ENCODE data around the gene ASAP2.

The ASAP2 gene

DNA sequence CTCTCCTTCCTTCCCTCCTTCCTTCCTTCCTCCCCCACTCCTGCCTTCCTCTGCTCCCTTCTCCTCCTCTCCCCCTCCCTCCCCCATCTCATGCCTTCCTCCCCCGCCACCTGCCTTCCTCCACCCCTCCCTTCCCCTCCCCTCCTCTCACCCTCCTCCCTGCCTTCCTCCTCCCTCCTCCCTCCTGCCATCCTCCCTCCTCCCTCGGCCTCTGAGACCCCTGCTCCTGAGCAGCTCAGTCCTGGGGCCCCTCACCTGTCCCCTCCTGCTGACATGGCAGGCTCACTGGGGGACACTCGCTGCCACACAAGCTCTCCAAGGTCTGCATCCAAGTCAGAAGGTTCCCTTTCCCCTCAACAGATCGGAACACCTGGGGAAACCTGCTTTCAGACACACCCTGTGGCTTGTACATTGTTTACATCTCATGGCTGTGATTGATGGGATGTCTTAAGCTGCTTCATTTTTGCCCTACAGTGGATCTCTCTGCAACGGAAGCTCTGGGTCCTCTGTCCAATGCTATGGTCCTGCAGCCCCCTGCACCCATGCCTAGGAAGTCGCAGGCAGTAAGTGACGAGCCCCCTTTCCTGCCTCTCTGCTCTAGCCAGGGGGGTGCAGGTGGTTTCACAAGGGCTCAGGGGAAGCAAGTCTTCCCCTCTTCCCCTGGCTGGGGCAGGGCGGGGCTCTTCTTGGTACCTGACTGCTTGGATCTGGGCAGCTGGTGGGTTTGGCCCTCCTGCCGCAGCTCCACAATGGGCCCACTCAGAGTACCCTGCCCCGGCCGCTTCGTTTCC is 193.9 kb downstream of the ASAP2 start:
- no peaks in the 10 kb centered on the region for H3K4me1 ChIP-seq (ENCODE audit: control insufficient read depth, low read depth, low read length)
- no peak overlapping the region for H3K9ac ChIP-seq (ENCODE audit: low read length)
- H3K27ac ChIP-seq (ENCODE audit: low read length), result no peak overlapping the region
- H3K4me3 ChIP-seq (ENCODE audit: low read length), result no peak overlapping the region
- H3K36me3 ChIP-seq (ENCODE audit: control insufficient read depth, low read depth, low read length), result peaks cover 5% of the 10 kb centered on the region
- H3K9me3 ChIP-seq (ENCODE audit: control insufficient read depth, low read depth, low read length), result no peaks in the 10 kb centered on the region
- no peaks in the 10 kb centered on the region for H3K27me3 ChIP-seq (ENCODE audit: control insufficient read depth, insufficient read depth, low read length)

DNA sequence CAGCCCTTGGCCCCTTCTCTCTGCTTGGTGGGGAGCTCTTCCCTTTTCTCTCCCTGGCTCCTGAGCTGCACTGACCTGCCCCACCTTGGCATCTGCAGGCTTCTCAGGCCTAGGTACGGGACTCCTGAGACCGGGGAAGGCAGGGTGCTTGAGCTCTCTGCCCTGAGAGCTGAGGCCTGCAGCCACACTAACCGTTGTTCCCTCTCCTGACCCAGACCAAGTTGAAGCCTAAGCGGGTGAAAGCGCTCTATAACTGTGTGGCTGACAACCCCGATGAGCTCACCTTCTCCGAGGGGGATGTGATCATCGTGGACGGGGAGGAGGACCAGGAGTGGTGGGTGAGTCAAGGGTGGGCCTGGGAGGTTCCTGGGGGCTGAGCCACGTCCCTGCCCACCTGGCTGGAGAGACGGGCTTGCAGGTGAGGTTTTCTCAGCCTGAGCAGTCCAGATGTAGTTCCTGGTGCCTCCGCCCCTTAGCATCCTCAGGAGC is 194.5 kb downstream of the ASAP2 start:
- Histone ChIP-seq H3K9ac (ENCODE audit: low read length) (no peak overlapping the region), H3K27me3 (ENCODE audit: control insufficient read depth, insufficient read depth, low read length) (no peaks in the 10 kb centered on the region), H3K27ac (ENCODE audit: low read length) (no peak overlapping the region), H3K36me3 (ENCODE audit: control insufficient read depth, low read depth, low read length) (peaks cover 5% of the 10 kb centered on the region), H3K4me1 (ENCODE audit: control insufficient read depth, low read depth, low read length) (no peaks in the 10 kb centered on the region), H3K4me3 (ENCODE audit: low read length) (no peak overlapping the region), H3K9me3 (ENCODE audit: control insufficient read depth, low read depth, low read length) (no peaks in the 10 kb centered on the region)

DNA sequence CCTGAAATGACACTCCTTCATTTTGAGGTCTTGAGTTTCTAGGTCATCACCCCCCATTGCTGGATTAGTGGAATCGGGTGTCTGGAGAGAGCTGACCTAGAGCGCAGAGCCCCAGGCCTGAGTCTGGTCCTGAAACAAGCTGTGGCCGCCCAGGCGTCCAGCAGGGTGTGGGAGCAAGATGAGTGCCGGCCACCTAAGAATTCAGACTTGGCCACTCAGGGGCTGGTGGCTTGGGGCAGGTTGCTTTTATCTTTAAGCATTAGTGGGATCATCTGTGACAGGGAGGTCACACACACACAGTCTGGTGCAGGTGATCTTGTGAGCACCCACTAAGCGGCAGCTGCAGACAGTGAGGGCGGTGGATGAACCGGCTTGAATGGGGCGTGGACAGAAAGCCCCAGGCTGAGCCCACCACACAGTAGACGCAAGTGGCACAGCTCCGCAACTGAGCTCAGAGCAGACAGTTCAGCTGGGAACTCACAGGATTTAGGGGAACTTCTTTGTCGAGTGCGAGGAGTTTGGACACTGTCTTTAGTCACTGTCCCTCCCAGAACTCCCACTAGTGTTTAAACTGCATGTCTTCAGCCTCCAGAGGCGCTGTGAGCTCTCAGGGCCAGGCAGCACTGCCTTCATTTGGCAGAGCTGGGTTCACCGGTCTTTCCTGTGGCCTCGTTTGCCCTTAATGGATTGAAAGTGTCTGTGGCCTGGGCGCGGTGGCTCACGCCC is 195.2 kb downstream of the ASAP2 start:
- Histone ChIP-seq H3K9me3 (ENCODE audit: control insufficient read depth, low read depth, low read length) (no peaks in the 10 kb centered on the region), H3K36me3 (ENCODE audit: control insufficient read depth, low read depth, low read length) (peaks cover 5% of the 10 kb centered on the region), H3K4me3 (ENCODE audit: low read length) (no peak overlapping the region), H3K27me3 (ENCODE audit: control insufficient read depth, insufficient read depth, low read length) (no peaks in the 10 kb centered on the region), H3K9ac (ENCODE audit: low read length) (no peak overlapping the region), H3K27ac (ENCODE audit: low read length) (no peak overlapping the region), H3K4me1 (ENCODE audit: control insufficient read depth, low read depth, low read length) (no peaks in the 10 kb centered on the region)

DNA sequence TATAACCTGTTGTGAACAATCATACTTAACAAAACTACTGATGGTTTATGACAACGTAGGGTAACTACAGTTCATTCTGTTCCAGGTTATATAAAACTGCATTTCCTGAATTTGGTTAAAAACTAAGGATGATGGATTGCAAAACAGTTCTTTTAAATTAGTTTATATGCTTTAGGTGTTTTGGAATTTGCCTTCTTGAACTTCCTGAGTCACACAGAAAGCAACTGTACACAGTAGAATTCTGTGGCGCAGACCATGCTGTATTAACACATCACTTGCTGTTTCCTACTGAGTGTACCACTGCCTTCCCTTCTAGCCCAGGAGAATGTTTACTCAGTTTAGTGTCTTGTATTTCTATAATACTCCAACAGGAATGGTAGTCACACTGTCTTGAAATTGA is 197.3 kb downstream of the ASAP2 start:
- Histone ChIP-seq H3K9ac (ENCODE audit: low read length) (no peak overlapping the region), H3K4me3 (ENCODE audit: low read length) (no peak overlapping the region), H3K4me1 (ENCODE audit: control insufficient read depth, low read depth, low read length) (no peaks in the 10 kb centered on the region), H3K9me3 (ENCODE audit: control insufficient read depth, low read depth, low read length) (no peaks in the 10 kb centered on the region), H3K36me3 (ENCODE audit: control insufficient read depth, low read depth, low read length) (peaks cover 5% of the 10 kb centered on the region), H3K27ac (ENCODE audit: low read length) (no peak overlapping the region), H3K27me3 (ENCODE audit: control insufficient read depth, insufficient read depth, low read length) (no peaks in the 10 kb centered on the region)

DNA sequence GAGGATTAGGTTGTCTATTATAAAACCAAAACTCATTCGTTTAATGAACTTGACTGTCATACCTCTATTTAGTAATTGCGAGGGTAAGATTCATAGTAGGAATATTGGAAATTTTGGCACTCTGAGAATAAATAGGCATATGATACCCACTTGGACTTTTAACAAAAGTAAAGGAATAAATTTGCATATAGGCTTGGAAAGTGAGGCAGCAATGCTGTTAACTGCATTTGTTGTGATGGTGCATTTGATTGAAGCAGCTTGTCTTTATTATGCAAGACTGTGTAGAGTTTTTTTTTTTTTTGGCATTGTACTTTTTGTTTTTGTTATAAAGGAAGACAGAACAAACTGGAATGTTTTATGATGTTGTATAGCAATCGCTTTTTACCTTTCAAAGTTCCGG is 197.8 kb downstream of the ASAP2 start:
- Histone ChIP-seq H3K9ac (ENCODE audit: low read length) (no peak overlapping the region), H3K27ac (ENCODE audit: low read length) (no peak overlapping the region), H3K4me3 (ENCODE audit: low read length) (no peak overlapping the region), H3K4me1 (ENCODE audit: control insufficient read depth, low read depth, low read length) (no peaks in the 10 kb centered on the region), H3K36me3 (ENCODE audit: control insufficient read depth, low read depth, low read length) (peaks cover 5% of the 10 kb centered on the region), H3K27me3 (ENCODE audit: control insufficient read depth, insufficient read depth, low read length) (no peaks in the 10 kb centered on the region), H3K9me3 (ENCODE audit: control insufficient read depth, low read depth, low read length) (no peaks in the 10 kb centered on the region)

DNA sequence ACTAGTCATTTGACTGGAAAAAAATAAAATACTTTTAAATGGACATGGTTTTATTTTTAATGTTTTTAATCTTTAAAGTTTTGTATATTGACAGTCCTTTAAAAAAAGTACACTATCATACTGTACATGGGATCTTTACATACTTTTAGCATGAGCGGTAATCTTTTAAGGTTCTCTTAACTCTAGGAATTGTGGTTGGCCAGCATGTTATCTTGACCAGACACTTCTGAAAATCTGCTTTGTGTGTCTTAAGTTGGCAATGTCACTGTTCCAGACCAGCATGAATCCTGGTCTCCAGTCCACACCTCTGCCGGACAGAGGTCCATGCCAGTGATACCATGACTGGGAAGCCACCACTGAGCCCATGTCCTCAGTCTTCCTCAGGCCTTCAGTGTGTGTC is 199.0 kb downstream of the ASAP2 start:
- H3K4me1 ChIP-seq (ENCODE audit: control insufficient read depth, low read depth, low read length), result no peaks in the 10 kb centered on the region
- no peaks in the 10 kb centered on the region for H3K9me3 ChIP-seq (ENCODE audit: control insufficient read depth, low read depth, low read length)
- H3K36me3 ChIP-seq (ENCODE audit: control insufficient read depth, low read depth, low read length), result peaks cover 5% of the 10 kb centered on the region
- H3K27me3 ChIP-seq (ENCODE audit: control insufficient read depth, insufficient read depth, low read length), result no peaks in the 10 kb centered on the region
- H3K4me3 ChIP-seq (ENCODE audit: low read length), result no peak overlapping the region
- H3K9ac ChIP-seq (ENCODE audit: low read length), result no peak overlapping the region
- H3K27ac ChIP-seq (ENCODE audit: low read length), result no peak overlapping the region

DNA sequence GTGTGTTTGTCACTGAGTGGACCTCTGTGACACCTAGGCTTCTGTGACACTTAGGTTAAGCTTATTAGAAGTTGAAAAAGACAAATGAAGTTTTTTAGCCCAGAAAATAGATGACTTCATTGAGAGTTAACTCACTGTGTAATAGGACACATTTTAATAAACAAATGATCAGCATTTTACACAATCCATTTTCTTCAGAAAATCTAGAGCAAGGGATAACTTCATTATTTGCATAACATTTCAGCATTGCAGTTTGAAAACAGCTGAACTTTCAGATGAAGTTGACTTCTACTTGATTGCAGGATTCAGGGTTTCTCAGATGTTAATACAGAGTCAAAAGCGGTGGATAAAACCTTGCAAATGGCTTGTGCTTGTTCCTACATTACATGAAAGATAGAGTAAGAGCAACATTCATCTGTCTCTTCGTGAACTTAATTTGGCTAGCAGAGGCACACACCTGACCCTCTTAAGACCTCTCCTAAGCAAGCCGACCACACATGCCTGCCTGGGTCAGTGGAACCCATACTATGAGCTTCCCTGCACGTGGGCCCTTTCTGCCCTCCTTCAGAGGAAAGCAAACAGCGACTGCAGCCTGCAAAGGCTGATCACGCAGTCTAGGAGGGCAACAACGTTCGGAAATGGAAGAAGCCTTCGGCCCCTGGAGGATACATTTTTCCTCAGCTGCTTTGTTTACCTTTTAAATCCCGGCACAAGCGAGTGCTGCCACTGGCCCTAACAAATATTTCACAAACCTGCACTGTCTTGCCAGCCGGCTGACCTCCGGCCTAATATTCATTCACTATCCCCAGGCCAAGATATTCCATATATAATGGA is 200.1 kb downstream of the ASAP2 start:
- H3K27me3 ChIP-seq (ENCODE audit: control insufficient read depth, insufficient read depth, low read length), result no peaks in the 10 kb centered on the region
- H3K9ac ChIP-seq (ENCODE audit: low read length), result no peak overlapping the region
- H3K9me3 ChIP-seq (ENCODE audit: control insufficient read depth, low read depth, low read length), result no peaks in the 10 kb centered on the region
- no peak overlapping the region for H3K4me3 ChIP-seq (ENCODE audit: low read length)
- no peak overlapping the region for H3K27ac ChIP-seq (ENCODE audit: low read length)
- no peaks in the 10 kb centered on the region for H3K4me1 ChIP-seq (ENCODE audit: control insufficient read depth, low read depth, low read length)
- H3K36me3 ChIP-seq (ENCODE audit: control insufficient read depth, low read depth, low read length), result peaks cover 5% of the 10 kb centered on the region

DNA sequence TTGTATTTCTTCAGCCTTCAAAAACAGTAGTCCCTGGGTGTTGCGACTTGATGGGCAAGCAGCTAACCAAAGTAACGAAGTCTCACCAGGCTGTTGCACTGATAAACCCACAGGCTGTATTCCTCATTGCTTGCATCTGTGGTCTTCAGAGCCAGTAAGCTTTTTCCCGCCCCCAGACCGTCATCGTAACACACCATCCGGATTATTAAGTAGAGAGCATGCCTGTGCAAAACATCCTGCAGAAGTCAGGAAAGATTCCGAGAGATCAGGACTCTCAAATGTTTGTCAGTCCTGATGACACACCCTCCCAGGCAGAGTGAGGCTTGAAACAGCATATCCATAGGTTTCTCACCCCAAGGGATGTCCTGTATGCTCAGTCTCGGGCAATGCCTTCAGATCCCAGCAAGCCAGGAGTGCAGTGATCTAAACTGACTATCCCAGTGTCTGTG is 200.8 kb downstream of the ASAP2 start:
- Histone ChIP-seq H3K9ac (ENCODE audit: low read length) (no peak overlapping the region), H3K27ac (ENCODE audit: low read length) (no peak overlapping the region), H3K27me3 (ENCODE audit: control insufficient read depth, insufficient read depth, low read length) (no peaks in the 10 kb centered on the region), H3K4me3 (ENCODE audit: low read length) (no peak overlapping the region), H3K36me3 (ENCODE audit: control insufficient read depth, low read depth, low read length) (peaks cover 5% of the 10 kb centered on the region), H3K4me1 (ENCODE audit: control insufficient read depth, low read depth, low read length) (no peaks in the 10 kb centered on the region), H3K9me3 (ENCODE audit: control insufficient read depth, low read depth, low read length) (no peaks in the 10 kb centered on the region)

DNA sequence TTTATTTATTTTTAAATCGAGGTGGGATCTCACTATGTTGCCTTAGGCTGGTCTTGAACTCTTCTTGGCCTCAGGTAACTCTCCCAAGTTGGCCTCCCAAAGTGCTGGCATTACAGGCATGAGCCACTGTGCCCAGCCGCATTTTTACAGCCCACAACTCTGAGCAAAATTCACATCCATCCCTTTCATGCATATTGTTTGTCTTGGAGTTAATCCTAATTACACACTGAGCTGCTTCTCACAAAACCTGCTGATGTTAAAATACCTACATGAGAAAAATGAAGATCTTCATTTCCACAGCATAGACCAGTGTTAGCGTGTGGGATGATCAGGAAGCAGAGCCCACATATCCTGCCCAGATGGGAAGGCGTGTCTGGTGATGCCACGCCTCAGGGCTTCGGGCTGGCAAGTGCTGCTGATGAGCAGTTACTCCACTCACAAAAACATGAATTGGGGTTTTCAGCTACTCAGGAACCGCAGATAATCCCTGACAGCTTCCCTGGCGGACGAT is 202.1 kb downstream of the ASAP2 start:
- no peak overlapping the region for H3K27ac ChIP-seq (ENCODE audit: low read length)
- no peaks in the 10 kb centered on the region for H3K9me3 ChIP-seq (ENCODE audit: control insufficient read depth, low read depth, low read length)
- H3K9ac ChIP-seq (ENCODE audit: low read length), result no peak overlapping the region
- H3K27me3 ChIP-seq (ENCODE audit: control insufficient read depth, insufficient read depth, low read length), result no peaks in the 10 kb centered on the region
- H3K4me3 ChIP-seq (ENCODE audit: low read length), result no peak overlapping the region
- H3K36me3 ChIP-seq (ENCODE audit: control insufficient read depth, low read depth, low read length), result no peaks in the 10 kb centered on the region
- H3K4me1 ChIP-seq (ENCODE audit: control insufficient read depth, low read depth, low read length), result no peaks in the 10 kb centered on the region

DNA sequence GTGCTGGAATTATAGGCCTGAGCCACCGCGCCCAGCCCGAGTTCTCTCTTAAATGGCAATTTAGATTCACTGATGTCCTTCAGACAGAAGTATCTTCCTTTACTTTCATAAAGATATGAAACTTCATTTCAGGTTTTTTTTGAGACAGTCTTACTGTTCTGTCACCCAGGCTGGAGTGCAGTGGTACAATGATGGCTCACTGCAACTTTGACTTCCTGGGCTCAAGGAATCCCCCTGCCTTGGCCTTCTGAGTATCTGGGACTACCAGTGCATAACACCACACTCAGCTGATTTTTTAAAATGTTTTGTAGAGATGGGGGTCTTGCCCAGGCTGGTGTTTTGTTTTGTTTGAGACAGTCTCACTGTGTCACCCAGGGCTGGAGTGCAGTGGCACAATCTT is 203.5 kb downstream of the ASAP2 start:
- no peaks in the 10 kb centered on the region for H3K4me1 ChIP-seq (ENCODE audit: control insufficient read depth, low read depth, low read length)
- no peak overlapping the region for H3K4me3 ChIP-seq (ENCODE audit: low read length)
- H3K36me3 ChIP-seq (ENCODE audit: control insufficient read depth, low read depth, low read length), result no peaks in the 10 kb centered on the region
- H3K9ac ChIP-seq (ENCODE audit: low read length), result no peak overlapping the region
- H3K9me3 ChIP-seq (ENCODE audit: control insufficient read depth, low read depth, low read length), result no peaks in the 10 kb centered on the region
- no peaks in the 10 kb centered on the region for H3K27me3 ChIP-seq (ENCODE audit: control insufficient read depth, insufficient read depth, low read length)
- H3K27ac ChIP-seq (ENCODE audit: low read length), result no peak overlapping the region

DNA sequence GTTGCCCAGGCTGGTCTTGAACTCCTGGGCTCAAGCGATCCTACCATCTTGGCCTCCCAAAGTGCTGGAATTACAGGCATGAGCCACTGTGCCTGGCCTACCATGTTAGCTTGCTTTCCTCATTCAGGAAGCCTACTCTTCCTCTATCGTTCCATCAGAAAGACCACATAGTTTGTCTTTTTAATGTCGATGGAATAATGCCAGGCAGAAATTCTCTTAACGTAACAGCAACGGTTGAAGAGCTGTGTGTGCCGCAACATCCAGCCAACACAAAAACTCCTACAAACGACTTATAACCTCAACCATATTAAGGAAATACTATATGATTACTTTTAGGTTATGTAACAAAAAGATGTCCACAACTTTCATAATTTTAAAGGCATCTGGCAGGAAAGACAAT is 206.2 kb downstream of the ASAP2 start:
- H3K36me3 ChIP-seq (ENCODE audit: control insufficient read depth, low read depth, low read length), result no peaks in the 10 kb centered on the region
- no peaks in the 10 kb centered on the region for H3K4me1 ChIP-seq (ENCODE audit: control insufficient read depth, low read depth, low read length)
- H3K4me3 ChIP-seq (ENCODE audit: low read length), result no peak overlapping the region
- no peaks in the 10 kb centered on the region for H3K9me3 ChIP-seq (ENCODE audit: control insufficient read depth, low read depth, low read length)
- no peaks in the 10 kb centered on the region for H3K27me3 ChIP-seq (ENCODE audit: control insufficient read depth, insufficient read depth, low read length)
- H3K9ac ChIP-seq (ENCODE audit: low read length), result no peak overlapping the region
- no peak overlapping the region for H3K27ac ChIP-seq (ENCODE audit: low read length)

All from iPS-18a (cell line).